DMS79 (cell line): Measurements from ENCODE around the gene MRPL9.

Experiments
- DNase-seq: peaks from one replicate; lab custom pipeline; 2025; lab: John Stamatoyannopoulos, UW

Gene MRPL9

GRCh38 chr1:151762941-151763921 lies at the start of gene MRPL9:
Gene MRPL9 (minus strand): TSS chr1:151763496. CDS start chr1:151763479, 17 bp downstream.
- peak; percentile 66 for DNase-seq

GRCh38 chr1:151811181-151811580 lies 47.9 kb upstream of the MRPL9 start:
- DNase-seq = no peak

- DNase-seq = no peak
Observed at GRCh38 chr1:151809985-151810556, 46.8 kb upstream of the MRPL9 start.

GRCh38 chr1:151809290-151809984 lies 46.1 kb upstream of the MRPL9 start:
- no peak for DNase-seq

GRCh38 chr1:151807766-151808165 lies 44.5 kb upstream of the MRPL9 start:
- no peak for DNase-seq

GRCh38 chr1:151807131-151807530 lies 43.8 kb upstream of the MRPL9 start:
- no peak for DNase-seq

- DNase-seq = no peak
Observed at GRCh38 chr1:151806170-151806569, 42.9 kb upstream of the MRPL9 start.

- DNase-seq = no peak
Observed at GRCh38 chr1:151805066-151805820, 41.9 kb upstream of the MRPL9 start, which contains the start of gene LINGO4. Gene LINGO4 (minus strand): TSS chr1:151805419. CDS start chr1:151802704, 2,715 bp downstream.

GRCh38 chr1:151803915-151804314 lies 40.6 kb upstream of the MRPL9 start:
- no peak for DNase-seq

GRCh38 chr1:151803164-151803563 lies 39.9 kb upstream of the MRPL9 start:
- no peak for DNase-seq

- DNase-seq = no peak
Observed at GRCh38 chr1:151802372-151802771, 39.1 kb upstream of the MRPL9 start.

GRCh38 chr1:151801846-151802245 lies 38.5 kb upstream of the MRPL9 start:
- DNase-seq = no peak

GRCh38 chr1:151801310-151801820 lies 38.1 kb upstream of the MRPL9 start:
- no peak for DNase-seq

GRCh38 chr1:151800830-151801229 lies 37.5 kb upstream of the MRPL9 start:
- DNase-seq = no peak

- no peak for DNase-seq
Observed at GRCh38 chr1:151799179-151800022, 36.1 kb upstream of the MRPL9 start.

GRCh38 chr1:151798571-151798970 lies 35.3 kb upstream of the MRPL9 start:
- DNase-seq = no peak

- DNase-seq = no peak
Observed at GRCh38 chr1:151790940-151791651, 27.8 kb upstream of the MRPL9 start.

- peak; percentile 99 for DNase-seq
Observed at GRCh38 chr1:151790071-151790939, 27.0 kb upstream of the MRPL9 start, which contains the start of gene TDRKH. Gene TDRKH (minus strand): TSS chr1:151790500. CDS start chr1:151783022, 7,478 bp downstream.

- no peak for DNase-seq
Observed at GRCh38 chr1:151787689-151788088, 24.4 kb upstream of the MRPL9 start.
